Measurements from ENCODE around the gene MYT1.

GRCh38 chr20:64260239-64260638 lies 96.0 kb downstream of the MYT1 start:
- TF ChIP-seq CTCF (IDR thresholded peaks at IDR 0.05) (no peak), POLR2A (IDR thresholded peaks at IDR 0.05) (no peak)
